Left ventricle myocardium inferior (tissue), 1 donor: ENCODE measurements around the gene OVCA2. TPM values are rescaled to one million over a fixed set of nuclear protein-coding genes. Genes with fewer than 3 reads are reported as not detected.
A peak's percentile ranks its signal among the peaks of the same experiment; 100 is the strongest.

Experiments used
- DNase-seq: peaks from one replicate; pipeline ENCODE4 v3.0.0-alpha.2; 2020
- H3K27ac ChIP-seq: fragments of 200-600 bp; replicated peaks from 2 replicates; pipeline ENCODE4 v1.8.0; 2021
- H3K27me3 ChIP-seq: fragments of 200-600 bp; 2 replicates; pipeline ENCODE4 v1.8.0; 2021; ENCODE audit warnings: low read depth
- H3K36me3 ChIP-seq: fragments of 200-600 bp; 2 replicates; pipeline ENCODE4 v1.8.0; 2021
- H3K4me1 ChIP-seq: fragments of 200-600 bp; 2 replicates; pipeline ENCODE4 v1.8.0; 2021
- H3K4me3 ChIP-seq: fragments of 200-600 bp; 2 replicates; pipeline ENCODE4 v1.8.0; 2021; ENCODE audit warnings: mild to moderate bottlenecking, moderate library complexity
- H3K9me3 ChIP-seq: fragments of 200-600 bp; replicated peaks from 2 replicates; pipeline ENCODE4 v1.8.0; 2021
- CTCF ChIP-seq: fragments of 200-600 bp; IDR thresholded peaks from 2 replicates; pipeline ENCODE4 v1.8.0; 2021; ENCODE audit warnings: antibody characterized with exemption, mild to moderate bottlenecking, borderline replicate concordance
- intact Hi-C: fragments of 100-400 bp; cut with micrococcal nuclease; formaldehyde crosslinking; loops from one replicate; pipeline ENCODE4 v1.11.0; 2022
- total RNA-seq: library from RNA; stranded (reverse); fragmentation: NEBNext Ultra II Directional; extraction: Animal tissue kit (Norgen Biotek cat#: 25700); gene quantifications from one replicate; pipeline ENCODE4 v1.2.1, GENCODE V29; 2021
- donor health status: DM: no; HTN: yes; CAD: no; lungs with severe emphysema.

Gene OVCA2
- total RNA-seq, 1 donor from 2014 or later: 16.6 TPM

DNA sequence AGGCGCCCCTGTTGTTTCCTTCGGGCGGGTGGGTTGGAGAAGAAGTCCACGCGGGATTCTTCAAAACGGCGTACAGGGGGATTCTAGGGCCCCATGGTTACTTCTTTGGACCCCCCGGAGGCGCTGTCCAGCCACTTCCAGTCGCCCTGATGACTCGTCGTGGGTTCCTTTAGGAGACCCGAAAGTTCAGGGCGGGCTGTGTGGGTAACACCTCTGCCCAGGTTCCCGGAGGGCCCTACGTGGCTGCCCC is 12.4 kb downstream of the OVCA2 start:
- H3K36me3 ChIP-seq: peaks cover 20% of the 10 kb centered on the region
- peak overlapping the region; percentile 96 for H3K27ac ChIP-seq
- peaks cover 78% of the 10 kb centered on the region for H3K4me1 ChIP-seq
- intact Hi-C loops: loop anchor here (2.0 kb wide), 1 partner anchor 187 kb away; no protein-coding TSS in a partner anchor
- no peak for TF ChIP-seq CTCF
- H3K9me3 ChIP-seq: no peaks in the 10 kb centered on the region
- H3K4me3 ChIP-seq: peak overlapping the region; percentile 84
- no peak for DNase-seq
- peaks cover 80% of the 10 kb centered on the region for H3K27me3 ChIP-seq

DNA sequence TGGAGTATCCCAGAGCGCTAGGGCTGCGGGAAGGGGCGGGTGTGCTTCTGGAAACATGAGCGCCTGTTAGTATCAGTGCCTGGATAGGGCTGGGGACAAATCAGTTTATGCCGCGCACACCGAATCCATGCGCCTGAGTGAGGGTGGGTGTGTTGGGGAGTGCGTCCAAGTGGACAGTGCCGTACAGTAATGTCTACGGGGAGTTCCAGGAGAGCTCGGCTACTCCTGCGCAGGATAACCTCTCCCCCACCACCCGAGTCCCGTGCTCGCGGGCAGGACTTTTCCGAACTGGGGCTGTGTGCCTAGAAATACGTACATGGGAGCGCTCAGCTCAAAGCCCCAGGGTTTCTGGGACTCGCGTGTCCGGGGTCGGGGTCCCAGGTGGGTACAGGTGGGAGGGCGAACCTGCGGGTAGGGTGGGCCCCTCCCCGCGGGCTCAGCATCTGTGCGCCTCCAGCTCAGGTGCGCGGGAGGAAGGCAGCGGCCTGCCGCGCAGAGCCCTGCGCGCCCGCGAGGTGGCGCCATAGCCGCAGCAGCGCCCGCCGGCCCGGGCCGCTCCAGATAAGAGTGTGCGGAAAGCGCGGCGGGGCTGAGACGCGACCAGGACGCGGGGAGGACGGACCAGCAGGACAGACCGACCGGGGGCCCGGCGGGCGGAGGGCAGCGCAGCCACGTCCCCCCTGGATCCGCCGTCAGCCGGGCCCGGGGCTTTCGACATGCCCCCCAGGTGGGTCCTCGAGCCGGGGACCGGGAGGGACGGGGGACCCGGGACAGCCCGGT is 12.9 kb downstream of the OVCA2 start, which contains the start of gene HIC1:
TSS of gene HIC1 (plus strand) at position 592 of the 780 bp plus-strand sequence. CDS start 1,588 bp downstream, outside the sequence.
- Histone ChIP-seq H3K27me3 (peaks cover 85% of the 10 kb centered on the region), H3K4me1 (peaks cover 78% of the 10 kb centered on the region), H3K36me3 (peaks cover 26% of the 10 kb centered on the region), H3K4me3 (peak within 1 kb of the TSS; percentile 84), H3K27ac (peak within 1 kb of the TSS; percentile 96), H3K9me3 (no peaks in the 10 kb centered on the region)
- intact Hi-C loops: loop anchor here (2.0 kb wide), 1 partner anchor 186 kb away; no protein-coding TSS in a partner anchor
- peak; percentile 98 for TF ChIP-seq CTCF
- DNase-seq: peak; percentile 83

GRCh38 chr17:2055292-2056205 is 13.7 kb downstream of the OVCA2 start:
- Histone ChIP-seq H3K27ac (peak overlapping the region; percentile 96), H3K27me3 (peaks cover 88% of the 10 kb centered on the region), H3K36me3 (peaks cover 33% of the 10 kb centered on the region), H3K4me3 (peak overlapping the region; percentile 84), H3K9me3 (no peaks in the 10 kb centered on the region), H3K4me1 (peaks cover 81% of the 10 kb centered on the region)
- no peak for TF ChIP-seq CTCF
- intact Hi-C loops: loop anchor here (2.0 kb wide), 1 partner anchor 185 kb away; no protein-coding TSS in a partner anchor
- no peak for DNase-seq

GRCh38 chr17:2056206-2057174 is 14.7 kb downstream of the OVCA2 start:
- H3K4me1 ChIP-seq: peaks cover 81% of the 10 kb centered on the region
- peak overlapping the region; percentile 96 for H3K27ac ChIP-seq
- H3K27me3 ChIP-seq: peaks cover 85% of the 10 kb centered on the region
- H3K9me3 ChIP-seq: no peaks in the 10 kb centered on the region
- H3K36me3 ChIP-seq: peaks cover 42% of the 10 kb centered on the region
- H3K4me3 ChIP-seq: peak overlapping the region; percentile 84
- TF ChIP-seq CTCF: peak; percentile 24
- intact Hi-C loops: no loop called here
- no peak for DNase-seq
